GM19099 (cell line): ENCODE data around the gene PI4KA.

ENCODE experiments used
- POLR2A ChIP-seq: IDR thresholded peaks from 3 replicates; pipeline ENCODE4 v1.6.1; 2011; ENCODE audit warnings: low read depth; ENCODE audit not compliant: insufficient read length; ENCODE audit errors: extremely low read depth

Gene PI4KA

DNA sequence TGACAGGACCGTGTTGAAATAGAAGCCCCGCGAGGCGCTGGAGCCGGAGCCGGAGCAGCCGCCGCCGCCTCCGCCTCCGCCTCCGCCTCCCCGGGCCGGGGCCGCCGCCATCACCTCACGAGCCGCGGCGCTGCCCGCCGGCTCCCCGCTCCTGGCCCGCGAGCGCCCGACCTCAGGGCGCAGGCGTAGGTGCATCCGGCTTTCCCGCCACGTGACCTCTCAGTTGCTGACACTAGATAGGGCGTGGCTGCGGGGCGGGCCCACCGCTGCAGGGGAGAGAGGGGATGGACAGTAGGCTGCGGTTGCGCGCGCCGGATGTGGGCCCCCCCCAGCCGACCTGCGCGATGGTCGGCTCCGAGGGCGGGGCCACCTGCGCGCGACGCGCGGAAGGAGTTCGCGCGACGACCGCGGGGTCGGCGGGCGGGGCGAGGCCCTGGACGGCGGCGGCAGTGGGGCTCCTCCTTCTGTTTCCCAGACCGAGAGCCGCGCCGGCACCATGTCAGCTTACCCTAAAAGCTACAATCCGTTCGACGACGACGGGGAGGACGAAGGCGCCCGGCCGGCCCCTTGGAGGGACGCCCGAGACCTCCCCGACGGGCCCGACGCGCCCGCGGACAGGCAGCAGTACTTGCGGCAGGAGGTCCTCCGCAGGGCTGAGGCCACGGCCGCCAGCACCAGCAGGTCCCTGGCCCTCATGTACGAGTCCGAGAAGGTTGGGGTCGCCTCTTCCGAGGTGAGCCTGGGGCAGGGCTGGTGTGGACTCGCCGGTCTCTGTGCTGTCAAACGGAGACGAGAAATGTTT is at the start of gene PI4KA, which contains the start of gene SNAP29:
PI4KA (minus strand) TSS at position 197 of the 802 bp plus-strand sequence; CDS start at position 111, 86 bp downstream.
SNAP29 (plus strand) TSS at position 393 of the 802 bp plus-strand sequence; CDS start at position 497, 104 bp downstream.
- TF ChIP-seq POLR2A, result peak; percentile 94

DNA sequence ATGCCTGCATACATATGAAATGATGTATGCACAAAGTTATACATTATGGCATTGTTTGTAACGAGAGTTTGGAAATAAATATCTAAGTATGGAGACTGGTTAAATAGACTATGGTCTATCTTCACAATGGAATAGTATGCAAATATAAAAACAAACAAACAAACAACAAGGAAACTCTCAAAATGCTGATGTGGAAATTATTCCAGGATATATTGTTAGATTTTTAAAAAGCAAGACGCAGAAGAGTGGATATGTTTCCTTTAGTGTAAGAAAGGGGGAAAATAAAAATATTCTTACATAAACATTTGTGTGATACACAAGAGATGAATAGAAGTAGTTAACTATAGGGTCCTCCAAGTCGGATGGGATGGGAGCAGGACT is 47.8 kb upstream of the PI4KA start:
- TF ChIP-seq POLR2A, result no peak

DNA sequence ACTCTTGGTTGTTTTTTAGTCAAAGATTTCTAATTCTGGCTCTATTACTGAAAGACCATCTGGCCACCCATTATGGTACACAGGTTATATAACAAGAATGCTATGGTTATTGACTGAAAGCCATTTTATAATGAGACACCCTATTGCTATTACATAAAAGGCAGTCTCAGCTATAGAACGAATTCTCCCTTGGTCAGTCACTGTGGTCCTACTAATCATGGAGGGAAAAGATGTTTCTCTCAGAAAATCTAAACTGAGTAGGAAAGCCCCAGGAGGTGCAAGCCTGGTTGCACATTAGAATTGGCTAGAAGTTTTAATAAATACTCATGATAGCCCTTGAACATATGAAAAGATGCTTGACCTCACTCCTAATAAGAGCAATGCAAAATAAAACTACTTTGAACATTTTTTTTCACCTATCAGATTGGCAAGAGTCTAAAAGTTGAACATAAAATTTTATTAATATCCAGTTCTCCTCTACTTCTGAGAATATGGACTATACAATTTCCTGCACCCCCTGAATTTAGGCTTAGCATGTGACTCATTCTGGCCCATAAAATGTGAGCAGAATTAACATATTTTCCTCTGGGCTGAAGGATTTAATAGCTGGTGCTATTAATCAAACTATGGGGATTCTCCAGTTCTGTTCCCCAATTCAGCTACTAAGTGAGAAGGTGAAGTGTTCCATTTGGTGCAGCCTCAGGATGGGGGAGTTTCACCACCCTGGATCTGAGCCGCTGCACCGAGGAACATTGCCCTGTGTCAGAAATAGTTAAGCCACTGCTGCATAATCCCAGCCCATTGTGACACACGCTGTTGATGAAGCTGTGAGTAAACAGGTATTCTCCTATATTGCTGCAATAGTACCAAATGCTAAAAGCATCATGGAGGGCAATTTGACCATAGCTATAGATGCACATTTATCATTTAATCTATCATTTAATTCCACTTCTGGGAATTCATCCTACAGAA is 47.1 kb upstream of the PI4KA start:
- no peak for TF ChIP-seq POLR2A

DNA sequence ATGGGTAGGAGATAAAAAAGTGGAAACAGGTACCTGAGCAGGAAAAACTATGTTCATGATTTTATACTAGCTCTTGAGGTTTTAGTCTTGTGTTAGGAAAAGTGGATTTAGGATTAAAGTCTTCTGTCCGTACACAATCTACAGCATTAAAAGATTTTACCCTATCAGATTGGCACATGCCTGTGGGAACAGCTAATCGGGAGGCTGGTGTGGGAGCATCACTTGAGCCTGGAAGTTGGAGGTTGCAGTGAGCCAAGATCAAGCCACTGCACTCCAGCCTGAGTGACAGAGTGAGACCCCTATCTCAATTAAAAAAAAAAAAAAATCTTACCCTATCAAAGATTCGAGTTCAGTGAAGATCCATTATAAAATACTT is 46.4 kb upstream of the PI4KA start:
- TF ChIP-seq POLR2A, result no peak

DNA sequence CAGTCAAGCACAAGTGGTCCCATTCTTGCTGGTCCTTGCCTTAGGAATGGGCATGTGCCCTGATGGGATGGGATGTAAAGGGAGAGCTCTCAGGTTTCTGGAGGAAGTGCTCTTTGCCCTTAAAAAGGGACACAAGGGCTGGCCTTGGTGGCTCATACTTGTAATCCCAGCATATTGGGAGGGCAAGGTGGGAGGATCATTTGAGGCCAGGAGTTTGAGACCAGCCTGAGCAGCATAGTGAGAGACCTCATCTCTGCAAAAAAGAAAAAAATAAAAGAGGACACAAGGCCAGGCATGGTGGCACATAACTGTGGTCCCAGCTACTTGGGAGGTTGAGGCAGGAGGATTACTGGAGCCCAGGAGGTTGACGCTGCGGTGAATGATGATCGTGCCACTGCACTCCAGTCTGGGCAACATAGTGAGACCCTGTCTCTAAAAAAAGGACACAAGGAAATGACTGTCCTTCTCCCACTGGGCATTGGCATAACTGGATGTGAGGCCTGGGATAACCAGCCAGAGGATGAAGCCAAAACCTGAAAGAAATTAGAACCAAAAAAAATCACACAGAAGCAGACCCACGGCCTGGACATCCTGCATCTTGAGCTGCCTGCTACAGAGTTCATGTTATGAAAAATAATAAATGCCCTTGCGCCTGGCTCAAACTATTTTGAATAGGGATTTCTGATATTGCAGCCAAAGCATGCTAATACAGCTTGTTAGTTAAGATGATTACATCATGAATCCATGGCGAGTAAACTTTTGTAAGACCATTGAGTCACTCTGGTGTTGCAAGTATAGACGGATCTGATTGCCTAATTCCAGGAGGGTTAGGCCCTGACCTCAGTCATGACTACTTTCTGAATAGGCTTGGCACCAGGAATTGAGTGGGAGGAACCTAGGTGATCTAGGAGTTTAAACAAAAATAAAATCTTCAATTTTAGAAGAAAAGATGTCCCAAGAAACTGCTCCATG is 45.7 kb upstream of the PI4KA start:
- TF ChIP-seq POLR2A, result no peak

DNA sequence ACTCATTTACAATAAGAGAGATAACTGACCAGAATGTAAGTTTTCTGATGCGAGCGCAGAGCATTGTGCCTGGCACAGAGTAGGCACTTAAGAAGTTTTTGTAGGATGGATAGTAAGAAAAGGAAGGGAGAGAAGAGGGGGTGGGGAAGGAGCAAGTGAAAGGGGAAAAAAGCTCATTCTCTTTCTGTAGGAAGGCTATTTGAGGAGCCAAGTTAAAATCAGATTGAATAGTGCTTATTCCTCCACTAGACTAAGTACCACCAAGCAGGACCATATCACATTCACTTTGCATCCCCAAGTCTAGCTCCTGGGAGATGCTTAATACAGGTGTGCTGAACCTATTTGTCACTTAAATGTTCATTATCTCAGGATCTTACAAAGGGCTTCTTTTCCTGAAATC is 44.5 kb upstream of the PI4KA start:
- TF ChIP-seq POLR2A, result no peak

DNA sequence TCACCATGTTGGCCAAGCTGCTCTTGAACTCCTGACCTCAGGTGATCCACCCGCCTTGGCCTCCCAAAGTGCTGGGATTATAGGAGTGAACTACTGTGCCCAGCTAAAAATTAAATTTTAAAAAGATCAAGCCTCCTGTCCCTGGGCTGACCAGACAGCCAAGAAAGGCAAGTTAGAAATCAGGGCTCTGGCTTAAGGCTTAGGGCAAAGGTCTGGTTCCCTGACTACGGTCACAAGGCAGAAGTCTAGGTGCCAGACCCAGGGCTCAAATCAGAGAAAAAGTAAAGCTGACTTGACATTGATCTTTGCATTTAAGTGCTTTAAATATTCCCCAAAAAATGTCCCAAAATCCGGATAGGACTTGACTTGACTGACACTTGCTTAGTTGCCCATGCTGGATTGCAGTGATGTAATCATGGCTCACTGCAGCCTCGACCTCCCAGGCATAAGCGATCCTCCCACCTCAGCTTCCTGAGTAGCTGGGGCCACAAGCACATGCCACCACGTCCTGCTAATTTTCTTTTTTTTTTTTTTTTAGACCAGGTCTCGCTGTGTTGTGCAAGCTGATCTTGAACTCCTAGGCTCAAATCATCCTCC is 41.3 kb upstream of the PI4KA start:
- TF ChIP-seq POLR2A, result no peak

DNA sequence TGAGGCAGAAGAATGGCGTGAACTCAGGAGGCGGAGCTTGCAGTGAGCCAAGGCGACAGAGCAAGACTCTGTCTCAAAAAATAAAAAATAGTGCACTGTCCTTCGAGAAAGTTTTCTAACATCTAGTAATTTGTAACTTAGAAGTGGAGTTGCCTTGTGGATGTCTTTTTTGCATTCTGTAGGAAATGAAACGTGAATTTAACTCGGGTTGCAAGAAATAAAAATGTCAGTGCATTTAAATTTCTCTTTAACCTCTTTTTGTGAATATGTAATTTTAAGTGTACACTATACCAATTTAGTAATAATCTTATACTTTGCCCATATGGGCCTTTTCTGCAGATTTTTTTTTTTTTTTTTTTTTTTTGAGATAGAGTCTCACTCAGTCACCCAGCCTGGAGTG is 32.4 kb upstream of the PI4KA start:
- no peak for TF ChIP-seq POLR2A

DNA sequence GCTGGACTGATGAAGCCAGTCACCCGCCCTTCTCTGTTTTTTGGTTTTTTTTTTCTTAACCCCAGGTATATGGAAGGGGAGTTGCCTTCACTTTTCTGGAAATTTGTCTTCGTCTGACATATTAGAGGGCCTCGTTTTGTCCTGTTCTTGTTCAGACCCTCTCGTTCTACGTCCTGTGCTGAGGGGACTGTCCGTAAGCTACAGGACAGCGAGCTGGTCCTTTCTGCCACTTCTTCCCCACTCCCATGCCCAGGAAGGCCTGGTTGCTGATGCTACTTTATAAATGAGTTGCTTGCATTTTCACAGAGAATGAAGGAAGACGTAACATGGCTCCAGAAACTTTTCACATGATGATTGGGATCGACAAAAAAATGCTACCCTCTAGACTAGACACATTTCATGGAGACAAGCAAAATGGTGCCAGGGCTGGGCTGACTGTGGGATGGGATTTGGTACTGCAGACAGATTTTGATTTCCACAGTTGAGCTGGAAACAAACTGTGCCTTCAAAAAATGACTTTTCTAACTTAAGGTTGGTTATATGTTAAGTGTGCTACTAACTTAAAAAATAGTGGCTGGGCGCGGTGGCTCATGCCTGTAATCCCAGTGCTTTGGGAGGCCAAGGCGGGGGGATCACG is 31.4 kb upstream of the PI4KA start:
- no peak for TF ChIP-seq POLR2A

DNA sequence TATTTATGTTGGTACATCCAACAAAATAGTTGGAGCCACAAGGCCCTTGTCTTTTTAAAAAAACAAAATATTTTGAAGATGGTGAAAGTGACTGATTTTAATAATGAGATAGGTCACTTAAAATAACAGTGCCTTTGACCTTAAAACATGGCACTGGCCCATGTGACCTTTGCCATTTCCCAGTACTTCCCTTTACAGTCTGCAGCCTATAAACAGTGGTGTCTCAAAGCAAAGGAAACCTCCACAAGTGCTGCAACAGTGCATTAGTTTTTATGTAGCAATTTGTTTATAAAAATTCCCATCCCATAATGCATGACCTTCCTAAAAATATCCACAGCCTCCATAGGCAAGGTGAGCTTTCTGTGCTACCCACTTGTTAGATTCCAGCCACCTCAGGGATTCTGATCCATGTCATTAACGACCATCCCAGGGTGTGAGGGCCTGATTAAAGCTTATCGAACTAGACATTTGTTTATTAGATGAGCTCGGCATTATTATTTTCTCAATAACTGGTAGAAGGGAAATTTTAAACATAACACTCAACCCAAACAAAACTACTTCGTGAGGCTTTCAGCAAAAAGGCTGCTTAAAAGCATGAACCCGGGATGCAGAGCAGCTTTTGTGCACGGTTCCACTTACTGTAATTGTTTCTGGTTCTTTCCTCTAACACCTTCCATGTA is 30.6 kb upstream of the PI4KA start:
- TF ChIP-seq POLR2A, result no peak

DNA sequence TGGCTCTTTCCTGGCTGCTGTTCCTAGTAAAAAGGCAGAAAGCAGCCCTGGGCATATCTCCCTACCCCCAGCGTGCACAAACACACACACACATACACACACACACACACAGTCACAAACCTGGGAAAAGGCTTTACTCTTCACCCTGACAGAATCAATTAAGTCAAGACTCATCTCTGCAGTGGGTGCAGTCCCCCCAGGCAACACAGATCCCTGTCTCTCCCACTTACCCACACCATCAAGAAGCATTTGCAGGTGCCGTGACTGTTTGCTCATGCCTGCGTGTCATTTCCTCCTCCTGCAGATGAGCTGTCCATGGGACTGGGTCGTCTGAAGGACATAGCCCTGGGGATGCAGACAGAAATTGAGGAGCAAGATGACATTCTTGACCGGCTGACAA is 28.8 kb upstream of the PI4KA start:
- TF ChIP-seq POLR2A, result no peak

DNA sequence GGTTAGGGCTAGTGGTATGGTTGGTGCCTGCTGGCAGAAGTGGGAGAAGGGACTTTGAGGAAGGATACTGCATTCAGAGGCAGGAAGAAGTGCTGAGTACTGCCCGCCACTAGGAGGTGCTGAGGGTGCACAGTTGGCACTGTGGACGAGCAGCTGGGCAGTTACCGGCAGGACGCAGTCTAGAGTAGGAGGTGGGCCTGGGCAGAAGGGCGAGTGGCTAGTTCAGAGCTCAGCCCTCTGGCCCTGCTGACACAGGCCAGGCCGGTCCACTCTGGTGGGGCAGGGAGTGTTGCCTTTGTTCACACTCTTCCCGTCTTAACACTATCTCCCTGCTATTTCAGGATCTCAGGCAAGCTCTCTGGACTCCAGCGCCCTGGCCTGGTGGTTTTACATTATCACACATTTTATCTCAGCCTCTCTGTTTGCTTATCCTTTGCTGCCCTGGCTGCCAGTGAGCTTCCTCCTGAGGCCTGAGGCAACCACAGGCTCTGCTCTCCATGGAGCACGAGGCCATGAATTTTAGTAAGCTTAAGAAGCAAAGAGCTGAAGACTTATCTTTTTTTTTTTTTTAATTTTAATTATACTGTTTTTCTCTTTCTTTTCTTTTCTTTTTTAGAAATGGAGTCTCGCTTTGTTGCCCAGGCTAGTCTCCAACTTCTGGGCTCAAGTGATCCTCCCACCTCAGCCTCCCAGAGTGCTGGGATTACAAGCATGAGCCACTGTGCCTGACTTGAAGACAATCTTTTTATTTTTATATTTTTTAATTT is 27.1 kb upstream of the PI4KA start:
- TF ChIP-seq POLR2A, result no peak
